Measurements from ENCODE around the gene KCNB1.
"Not testable (repeated sequence)": the region's sequence is repeated elsewhere in the genome, so short reads cannot be mapped to it uniquely, and the experiment has no call there.

The KCNB1 gene

GRCh38 chr20:49435639-49436038 is 46.8 kb downstream of the KCNB1 start:
- DNase-seq (ENCODE audit: low read depth): no peak

GRCh38 chr20:49433333-49433732 is 49.1 kb downstream of the KCNB1 start:
- DNase-seq (ENCODE audit: low read depth): no peak

- DNase-seq (ENCODE audit: low read depth): no peak
These were observed 49.9 kb downstream of the KCNB1 start for GRCh38 chr20:49432550-49432949.

- DNase-seq (ENCODE audit: low read depth): no peak
These were observed 51.1 kb downstream of the KCNB1 start for GRCh38 chr20:49431329-49431728.

GRCh38 chr20:49430320-49430719 is 52.1 kb downstream of the KCNB1 start:
- DNase-seq (ENCODE audit: low read depth): no peak

- DNase-seq (ENCODE audit: low read depth): no peak
These were observed 54.5 kb downstream of the KCNB1 start for GRCh38 chr20:49427751-49428518.

- DNase-seq (ENCODE audit: low read depth): no peak
These were observed 55.6 kb downstream of the KCNB1 start for GRCh38 chr20:49426873-49427272.

GRCh38 chr20:49426395-49426794 is 56.1 kb downstream of the KCNB1 start:
- no peak for DNase-seq (ENCODE audit: low read depth)

GRCh38 chr20:49424536-49424935 is 57.9 kb downstream of the KCNB1 start:
- DNase-seq (ENCODE audit: low read depth): no peak

- DNase-seq (ENCODE audit: low read depth): no peak
These were observed 60.3 kb downstream of the KCNB1 start for GRCh38 chr20:49422161-49422560.

- DNase-seq (ENCODE audit: low read depth): no peak
These were observed 61.6 kb downstream of the KCNB1 start for GRCh38 chr20:49420811-49421295.

GRCh38 chr20:49420292-49420691 is 62.2 kb downstream of the KCNB1 start:
- no peak for DNase-seq (ENCODE audit: low read depth)

GRCh38 chr20:49419785-49420184 is 62.7 kb downstream of the KCNB1 start:
- no peak for DNase-seq (ENCODE audit: low read depth)

- no peak for DNase-seq (ENCODE audit: low read depth)
These were observed 63.7 kb downstream of the KCNB1 start for GRCh38 chr20:49418809-49419208.

GRCh38 chr20:49417843-49418555 is 64.5 kb downstream of the KCNB1 start:
- no peak for DNase-seq (ENCODE audit: low read depth)

GRCh38 chr20:49415668-49416044 is 66.8 kb downstream of the KCNB1 start:
- no peak for DNase-seq (ENCODE audit: low read depth)

GRCh38 chr20:49415005-49415667 is 67.3 kb downstream of the KCNB1 start:
- no peak for DNase-seq (ENCODE audit: low read depth)

- DNase-seq (ENCODE audit: low read depth): no peak
These were observed 68.8 kb downstream of the KCNB1 start for GRCh38 chr20:49413677-49414076.

- DNase-seq (ENCODE audit: low read depth): no peak
These were observed 69.5 kb downstream of the KCNB1 start for GRCh38 chr20:49412953-49413352.

- no peak for DNase-seq (ENCODE audit: low read depth)
These were observed 70.2 kb downstream of the KCNB1 start for GRCh38 chr20:49412254-49412653.

GRCh38 chr20:49411221-49411925 is 71.1 kb downstream of the KCNB1 start:
- no peak for DNase-seq (ENCODE audit: low read depth)

- not testable (repeated sequence) for DNase-seq (ENCODE audit: low read depth)
These were observed 72.4 kb downstream of the KCNB1 start for GRCh38 chr20:49409975-49410621.

All from activated T-cell treated with anti-CD3 and anti-CD28 coated beads for 1 hour (primary cell).